Retinal pigment epithelial cell (primary cell): ENCODE measurements around the gene KRTAP2-1.
"Not testable (repeated sequence)": the region's sequence is repeated elsewhere in the genome, so short reads cannot be mapped to it uniquely, and the experiment has no call there.

Experiments
- DNase-seq: peaks from one replicate; pipeline ENCODE4 v3.0.0-alpha.2; 2010; ENCODE audit warnings: low read depth
- H3K4me3 ChIP-seq: 2 replicates; pipeline ENCODE4 v1.5.1; 2011; ENCODE audit warnings: mild to moderate bottlenecking, low read length, control low read depth, moderate library complexity
- CTCF ChIP-seq: conservative IDR thresholded peaks from 2 replicates; pipeline ENCODE4 v1.5.1; 2011; ENCODE audit warnings: low read depth, low read length, control low read depth, inconsistent platforms

KRTAP2-1 gene

GRCh38 chr17:41009301-41009760, 37.8 kb downstream of the KRTAP2-1 start:
- no peak for DNase-seq
- H3K4me3 ChIP-seq: no peak overlapping the region
- TF ChIP-seq CTCF: no peak

GRCh38 chr17:41008811-41009210, 38.3 kb downstream of the KRTAP2-1 start, which contains the start of gene KRTAP3-1:
TSS of gene KRTAP3-1 (minus strand) at chr17:41009128. CDS start at chr17:41009074, 54 bp downstream.
- H3K4me3 ChIP-seq: no peak within 1 kb of the TSS
- no peak for DNase-seq
- TF ChIP-seq CTCF: no peak

- H3K4me3 ChIP-seq: no peak overlapping the region
- DNase-seq: no peak
- TF ChIP-seq CTCF: no peak
Measured at GRCh38 chr17:41004397-41004796, 42.7 kb downstream of the KRTAP2-1 start.

GRCh38 chr17:41003926-41004325, 43.2 kb downstream of the KRTAP2-1 start:
- no peak for TF ChIP-seq CTCF
- no peak for DNase-seq

GRCh38 chr17:41002814-41003213, 44.3 kb downstream of the KRTAP2-1 start:
- no peak for DNase-seq
- no peak for TF ChIP-seq CTCF
- no peak overlapping the region for H3K4me3 ChIP-seq

More at GRCh38 chr17:41003926-41004325, 43.2 kb downstream of the KRTAP2-1 start:
- H3K4me3 ChIP-seq: no peak overlapping the region

GRCh38 chr17:41001795-41002194, 45.3 kb downstream of the KRTAP2-1 start:
- DNase-seq: no peak
- TF ChIP-seq CTCF: no peak
- no peak overlapping the region for H3K4me3 ChIP-seq

- not testable (repeated sequence) for H3K4me3 ChIP-seq
Measured at GRCh38 chr17:40999563-40999962, 47.6 kb downstream of the KRTAP2-1 start, which contains the start of gene KRTAP3-2. TSS of gene KRTAP3-2 (minus strand) at chr17:40999906. CDS start at chr17:40999853, 53 bp downstream.

More at GRCh38 chr17:40999563-40999962, 47.6 kb downstream of the KRTAP2-1 start, which contains the start of gene KRTAP3-2:
- DNase-seq: not testable (repeated sequence)
